ENCODE data around the gene GDF10. TPM values are rescaled to one million over a fixed set of nuclear protein-coding genes. Genes with fewer than 3 reads are reported as not detected.

The GDF10 gene
- total and polyA plus RNA-seq, 2 donors (not counting 1 experiment from before 2014, with no cell fraction given), result not detected

GRCh38 chr10:47326306-47326926 lies 26.4 kb downstream of the GDF10 start:
- intact Hi-C loops (cut with micrococcal nuclease), result no loop called here
- no peak overlapping the region for H3K4me3 ChIP-seq (ENCODE audit: control extremely low read depth in 1 of 5, extremely low read depth in 1 of 5, insufficient read depth in 1 of 5, low read depth in 2 of 5, low read length in 4 of 5)
- Mint-ChIP-seq H3K4me1 (no peaks in the 10 kb centered on the region), H3K27ac (no peak overlapping the region), H3K4me3 (no peak overlapping the region), H3K9me3 (ENCODE audit: insufficient read depth) (no peaks in the 10 kb centered on the region), H3K27me3 (peaks cover 5% of the 10 kb centered on the region)
- H4K20me1 ChIP-seq (ENCODE audit: control insufficient read depth, insufficient read depth, low read length, poor library complexity, severe bottlenecking), result no peaks in the 10 kb centered on the region
- H3K79me2 ChIP-seq (ENCODE audit: control insufficient read depth, insufficient read depth, low read length), result no peaks in the 10 kb centered on the region
- H3K27me3 ChIP-seq (replicated peaks in 1 of 4; ENCODE audit: control extremely low read depth in 1 of 4, control insufficient read depth in 3 of 4, insufficient read depth in 4 of 4, low read length in 3 of 4), result no peaks in the 10 kb centered on the region
- no peak overlapping the region for H3K4me2 ChIP-seq (replicated peaks; ENCODE audit: low read depth, low read length, poor library complexity, severe bottlenecking)
- ChIA-PET CTCF (no interaction called here), POLR2A (no interaction called here)
- no peaks in the 10 kb centered on the region for H3K4me1 ChIP-seq (ENCODE audit: control insufficient read depth in 2 of 2, insufficient read depth in 2 of 2, low read length in 2 of 2)
- ATAC-seq (ENCODE audit: low read depth), result no peak
- DNase-seq, result no peak
- no peak overlapping the region for H3K27ac ChIP-seq (ENCODE audit: low read length in 2 of 2)
- peaks cover 0 to 15% (median 0%) of the 10 kb centered on the region in 3 donors for H3K9me3 ChIP-seq (ENCODE audit: control extremely low read depth in 1 of 3, control insufficient read depth in 2 of 3, insufficient read depth in 1 of 3, low read length in 2 of 3)
- no peak overlapping the region for H3K9ac ChIP-seq (ENCODE audit: low read length)
- H3K36me3 ChIP-seq (replicated peaks in 1 of 2; ENCODE audit: control extremely low read depth in 1 of 2, control insufficient read depth in 1 of 2, extremely low read depth in 1 of 2, insufficient read depth in 2 of 2, low read length in 1 of 2), result no peaks in the 10 kb centered on the region
- TF ChIP-seq CTCF (IDR thresholded peaks at IDR 0.05) (no peak), EZH2 (IDR thresholded peaks at IDR 0.05; ENCODE audit: borderline replicate concordance, insufficient read depth, low read depth, low read length, poor library complexity, severe bottlenecking) (no peak)
- WGBS (ENCODE audit: insufficient coverage), result 92% methylated on average over 5 of the region's 5 CpGs
- H2AFZ ChIP-seq (ENCODE audit: insufficient read depth, low read depth, low read length, poor library complexity, severe bottlenecking), result no peak overlapping the region

GRCh38 chr10:47326927-47327330 lies 26.9 kb downstream of the GDF10 start:
- H3K79me2 ChIP-seq (ENCODE audit: control insufficient read depth, insufficient read depth, low read length), result no peaks in the 10 kb centered on the region
- no peak for TF ChIP-seq CTCF (IDR thresholded peaks at IDR 0.05)
- no peak for TF ChIP-seq EZH2 (IDR thresholded peaks at IDR 0.05; ENCODE audit: borderline replicate concordance, insufficient read depth, low read depth, low read length, poor library complexity, severe bottlenecking)
- no peak overlapping the region for H3K4me2 ChIP-seq (replicated peaks; ENCODE audit: low read depth, low read length, poor library complexity, severe bottlenecking)
- Mint-ChIP-seq H3K9me3 (ENCODE audit: insufficient read depth) (no peaks in the 10 kb centered on the region), H3K4me3 (no peak overlapping the region), H3K4me1 (no peaks in the 10 kb centered on the region), H3K27ac (no peak overlapping the region), H3K27me3 (peaks cover 4% of the 10 kb centered on the region)
- H3K36me3 ChIP-seq (replicated peaks in 1 of 2; ENCODE audit: control extremely low read depth in 1 of 2, control insufficient read depth in 1 of 2, extremely low read depth in 1 of 2, insufficient read depth in 2 of 2, low read length in 1 of 2), result no peaks in the 10 kb centered on the region
- WGBS (ENCODE audit: insufficient coverage), result 91% methylated on average over 8 of the region's 11 CpGs
- no peak overlapping the region for H3K27ac ChIP-seq (ENCODE audit: low read length in 2 of 2)
- CTCF ChIA-PET, result no interaction called here
- no peak overlapping the region for H3K4me3 ChIP-seq (ENCODE audit: control extremely low read depth in 1 of 5, extremely low read depth in 1 of 5, insufficient read depth in 1 of 5, low read depth in 2 of 5, low read length in 4 of 5)
- H3K4me1 ChIP-seq (ENCODE audit: control insufficient read depth in 2 of 2, insufficient read depth in 2 of 2, low read length in 2 of 2), result no peaks in the 10 kb centered on the region
- no peak overlapping the region for H2AFZ ChIP-seq (ENCODE audit: insufficient read depth, low read depth, low read length, poor library complexity, severe bottlenecking)
- ATAC-seq (ENCODE audit: low read depth) (no peak), DNase-seq (no peak)
- intact Hi-C loops (cut with micrococcal nuclease), result no loop called here
- peaks cover 0 to 15% (median 0%) of the 10 kb centered on the region in 3 donors for H3K9me3 ChIP-seq (ENCODE audit: control extremely low read depth in 1 of 3, control insufficient read depth in 2 of 3, insufficient read depth in 1 of 3, low read length in 2 of 3)
- POLR2A ChIA-PET, result no interaction called here
- no peaks in the 10 kb centered on the region for H4K20me1 ChIP-seq (ENCODE audit: control insufficient read depth, insufficient read depth, low read length, poor library complexity, severe bottlenecking)
- no peak overlapping the region for H3K9ac ChIP-seq (ENCODE audit: low read length)
- H3K27me3 ChIP-seq (replicated peaks in 1 of 4; ENCODE audit: control extremely low read depth in 1 of 4, control insufficient read depth in 3 of 4, insufficient read depth in 4 of 4, low read length in 3 of 4), result no peaks in the 10 kb centered on the region
